Activated naive CD8-positive, alpha-beta T cell treated with anti-CD3 and anti-CD28 coated beads, Interleukin-2, amount 10 ng/mL, durations not matched to agents 7 days and 5 days (primary cell): ENCODE results near the gene CPLX4. TPM values are rescaled to one million over a fixed set of nuclear protein-coding genes. Genes with fewer than 3 reads are reported as not detected.
A peak's percentile ranks its signal among the peaks of the same experiment; 100 is the strongest.

ENCODE experiments used
- ATAC-seq: fragments of 150-1000 bp; cut with Tn5 transposase; one replicate; pipeline ENCODE4 v1.10.0; 2021; ENCODE audit warnings: low read depth, moderate library complexity
- POLR2A ChIA-PET: fragments of 350-600 bp; sonication (Branson Sonifier 250); formaldehyde crosslinking; loops from one replicate; lab custom pipeline; 2021; ENCODE audit warnings: antibody characterized with exemption; lab: Charles Lee
- DNase-seq: peaks from one replicate; pipeline ENCODE4 v3.0.0; 2021
- H3K27ac Mint-ChIP-seq: one replicate; pipeline ENCODE4 v1.8.0; 2022; ENCODE audit warnings: mild to moderate bottlenecking, mixed read lengths
- H3K27me3 Mint-ChIP-seq: one replicate; pipeline ENCODE4 v1.8.0; 2022; ENCODE audit warnings: mild to moderate bottlenecking, moderate library complexity, mixed read lengths
- H3K36me3 Mint-ChIP-seq: one replicate; pipeline ENCODE4 v1.8.0; 2021; ENCODE audit warnings: mild to moderate bottlenecking, mixed read lengths
- H3K4me1 Mint-ChIP-seq: one replicate; pipeline ENCODE4 v1.8.0; 2021; ENCODE audit warnings: mixed read lengths
- H3K4me3 Mint-ChIP-seq: one replicate; pipeline ENCODE4 v1.8.0; 2022; ENCODE audit warnings: mild to moderate bottlenecking, moderate library complexity, mixed read lengths
- H3K9me3 Mint-ChIP-seq: one replicate; pipeline ENCODE4 v1.8.0; 2021; ENCODE audit warnings: mixed read lengths
- total RNA-seq, 2 experiments: library from RNA; stranded (reverse); gene quantifications; one replicate each; pipeline ENCODE4 v1.2.3, GENCODE V29; 2021

Gene CPLX4
- total RNA-seq, 2 experiments from 2014 or later = not detected

DNA sequence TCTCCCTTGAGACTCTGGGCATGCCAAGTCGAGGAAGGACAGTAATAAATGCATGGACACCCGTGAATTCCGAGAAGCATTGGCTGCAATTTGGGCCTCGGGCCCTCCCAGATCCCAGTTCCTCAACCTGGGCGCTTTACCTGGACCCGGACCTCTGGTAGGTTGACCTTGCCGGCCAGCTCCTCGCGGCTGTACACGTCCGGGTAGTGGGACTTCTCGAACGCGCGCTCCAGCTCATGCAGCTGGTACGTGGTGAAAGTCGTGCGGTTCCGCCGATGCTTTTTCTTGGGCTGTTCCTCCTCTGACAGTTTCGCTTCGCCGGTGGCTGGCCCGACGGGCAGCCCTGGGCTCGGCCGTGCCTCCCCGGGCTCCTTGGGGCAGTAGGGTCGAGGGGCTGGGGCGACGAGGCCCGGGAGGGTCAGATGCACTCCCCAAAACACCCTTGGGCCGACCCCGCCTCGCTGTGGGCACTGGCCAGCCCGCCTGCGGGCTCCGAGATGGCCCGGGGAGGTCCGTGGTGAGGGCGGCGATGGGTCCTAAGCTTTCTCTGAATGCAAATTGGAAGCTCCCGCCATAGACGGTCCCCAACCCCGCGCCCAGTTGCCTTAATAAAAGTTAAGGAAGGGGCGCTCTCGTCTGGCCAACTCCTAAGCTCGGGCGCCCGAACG, 46.1 kb downstream of the CPLX4 start:
- no peak overlapping the region for H3K27ac Mint-ChIP-seq
- POLR2A ChIA-PET = no interaction called here
- peaks cover 87% of the 10 kb centered on the region for H3K27me3 Mint-ChIP-seq
- DNase-seq = no peak
- H3K4me3 Mint-ChIP-seq = peak overlapping the region; percentile 30
- H3K36me3 Mint-ChIP-seq = peaks cover 2% of the 10 kb centered on the region
- H3K4me1 Mint-ChIP-seq = peaks cover 11% of the 10 kb centered on the region
- H3K9me3 Mint-ChIP-seq = no peaks in the 10 kb centered on the region
- no peak for ATAC-seq

DNA sequence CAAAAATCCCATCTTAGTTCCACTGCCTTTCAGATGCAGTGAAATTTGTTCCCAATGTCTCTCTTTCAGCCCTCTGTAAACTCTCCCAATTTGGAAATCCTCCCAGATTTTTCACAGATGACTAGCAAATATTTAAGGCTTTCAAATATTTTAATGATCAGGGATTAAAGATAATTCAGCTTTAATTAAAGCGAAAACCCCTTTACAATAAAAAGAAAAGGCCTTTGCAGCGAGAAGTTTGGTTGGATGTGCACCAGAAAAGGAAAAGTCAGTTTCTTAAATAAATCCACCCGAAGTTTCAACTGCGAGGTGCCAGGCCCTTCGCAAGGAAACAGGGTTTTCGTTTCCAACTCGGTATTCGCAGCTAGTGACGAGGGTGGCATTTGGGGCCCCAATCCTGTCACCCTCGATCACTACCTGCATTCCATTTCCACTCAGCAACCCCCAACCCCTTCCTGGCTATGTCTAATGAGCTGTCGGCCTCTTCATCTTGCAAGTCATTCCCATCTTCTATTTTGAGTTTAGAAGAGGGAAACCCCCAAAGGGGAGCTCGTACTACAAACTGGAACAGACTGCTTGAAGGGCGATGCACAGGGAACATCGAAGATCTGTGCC, 46.7 kb downstream of the CPLX4 start:
- Mint-ChIP-seq H3K4me1 (peaks cover 12% of the 10 kb centered on the region), H3K36me3 (peaks cover 2% of the 10 kb centered on the region), H3K27ac (no peak overlapping the region), H3K9me3 (no peaks in the 10 kb centered on the region), H3K4me3 (peak overlapping the region; percentile 30), H3K27me3 (peaks cover 87% of the 10 kb centered on the region)
- ATAC-seq (no peak), DNase-seq (no peak)
- POLR2A ChIA-PET = no interaction called here

DNA sequence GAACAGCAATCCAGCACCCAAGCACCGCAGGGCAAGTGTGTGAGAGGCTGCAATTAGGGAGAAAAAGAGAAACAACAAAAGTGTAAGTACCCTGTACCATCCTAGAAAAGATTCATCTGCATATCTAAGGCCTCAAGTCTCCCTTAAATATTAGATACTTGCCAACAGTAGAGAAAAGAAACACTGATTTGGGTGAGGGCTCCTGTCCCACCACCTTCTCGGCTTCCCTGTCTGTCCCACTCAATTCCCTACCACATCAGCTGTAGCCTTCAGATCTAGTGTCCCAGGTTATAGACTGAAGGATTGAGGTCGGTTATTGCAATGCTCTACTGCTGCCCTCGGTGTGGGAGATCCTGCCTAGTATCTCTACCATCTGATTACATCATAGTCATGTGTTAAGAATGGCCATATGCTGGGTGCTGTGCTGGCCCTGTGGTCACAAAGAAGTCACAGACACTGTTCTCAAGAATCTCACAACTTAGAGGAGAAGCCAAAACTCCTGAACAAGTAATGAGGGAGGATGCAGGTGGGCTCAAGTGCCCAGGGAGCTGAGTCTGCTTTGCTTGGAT, 47.7 kb downstream of the CPLX4 start:
- H3K9me3 Mint-ChIP-seq = no peaks in the 10 kb centered on the region
- DNase-seq (no peak), ATAC-seq (no peak)
- no peak overlapping the region for H3K4me3 Mint-ChIP-seq
- peaks cover 15% of the 10 kb centered on the region for H3K4me1 Mint-ChIP-seq
- peaks cover 2% of the 10 kb centered on the region for H3K36me3 Mint-ChIP-seq
- no peak overlapping the region for H3K27ac Mint-ChIP-seq
- H3K27me3 Mint-ChIP-seq = peaks cover 87% of the 10 kb centered on the region
- POLR2A ChIA-PET = no interaction called here

DNA sequence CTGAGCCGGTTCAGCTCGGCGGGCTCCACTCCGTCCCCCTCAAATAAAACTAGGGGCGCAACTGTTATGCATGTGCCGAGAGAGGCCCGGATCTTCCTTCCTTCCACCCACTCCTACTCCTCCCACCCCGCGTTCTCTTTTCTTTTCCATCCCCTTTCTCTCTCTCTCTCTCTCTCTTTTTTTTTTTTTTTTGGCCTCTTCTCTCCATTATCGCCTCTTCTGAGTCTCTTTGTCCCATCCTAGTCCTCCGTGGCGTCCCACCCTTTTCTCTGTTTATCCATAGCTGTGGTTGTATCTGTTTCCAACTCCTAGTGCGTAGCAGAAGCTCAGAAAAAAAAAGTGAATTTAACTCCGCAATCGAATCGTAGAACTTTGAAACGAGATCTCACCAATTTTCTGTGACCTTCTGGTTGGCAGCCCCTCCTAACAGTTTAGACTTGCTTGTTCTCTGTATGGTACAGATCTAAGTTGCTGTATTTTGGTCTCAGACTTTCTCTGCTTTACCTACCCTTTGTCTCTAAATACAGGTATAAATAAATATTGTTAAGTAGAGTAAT, 48.8 kb downstream of the CPLX4 start:
- POLR2A ChIA-PET = no interaction called here
- peaks cover 16% of the 10 kb centered on the region for H3K4me1 Mint-ChIP-seq
- H3K4me3 Mint-ChIP-seq = peak overlapping the region; percentile 33

DNA sequence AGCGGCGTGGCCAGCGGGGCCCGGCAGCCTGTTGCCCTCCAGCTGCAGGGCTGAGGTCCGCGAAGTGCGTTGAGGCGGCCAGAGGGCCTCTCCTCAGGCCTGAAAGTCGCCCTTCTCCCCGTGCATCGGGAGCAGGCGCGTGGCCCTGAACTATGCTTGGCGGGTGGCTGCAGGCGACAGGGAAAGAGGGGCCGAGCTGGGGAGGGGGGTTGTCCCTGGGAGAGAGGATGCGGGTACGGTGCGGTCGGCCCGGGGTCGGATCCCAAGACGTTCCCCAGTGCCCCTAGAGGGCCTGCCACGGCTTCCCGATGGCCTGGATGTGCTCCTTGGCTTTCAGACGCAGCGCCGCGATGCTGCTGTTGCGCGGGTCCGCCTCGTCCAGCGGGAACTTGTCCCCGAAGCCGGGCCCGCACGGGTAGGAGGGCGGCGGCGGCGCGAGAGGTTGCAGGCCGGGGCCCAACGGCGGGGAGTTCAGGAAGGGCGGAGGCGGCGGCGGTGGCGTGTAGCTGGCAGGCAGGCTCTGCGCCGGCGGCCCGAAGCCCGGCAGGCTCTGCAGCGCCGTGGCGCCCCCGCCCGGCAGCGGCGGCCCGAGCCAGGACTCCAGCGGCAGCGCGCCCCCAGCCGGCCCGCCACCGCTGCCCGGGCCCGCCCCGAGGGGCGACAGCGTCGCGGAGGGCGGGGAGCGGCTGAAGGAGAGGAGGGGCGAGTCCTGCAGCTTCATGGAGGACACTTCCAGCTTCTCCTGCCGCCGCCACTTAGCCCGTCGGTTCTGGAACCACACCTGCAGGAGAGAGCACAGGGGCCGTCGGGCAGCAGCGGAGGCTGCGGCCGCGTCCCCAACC, 49.5 kb downstream of the CPLX4 start:
- POLR2A ChIA-PET = no interaction called here
- Mint-ChIP-seq H3K36me3 (no peaks in the 10 kb centered on the region), H3K27me3 (peaks cover 85% of the 10 kb centered on the region), H3K4me1 (peaks cover 16% of the 10 kb centered on the region), H3K27ac (no peak overlapping the region), H3K4me3 (peak overlapping the region; percentile 37), H3K9me3 (no peaks in the 10 kb centered on the region)
- ATAC-seq (peak; percentile 67), DNase-seq (peak; percentile 68)

More for the DNA sequence above, 48.8 kb downstream of the CPLX4 start:
- ATAC-seq (no peak), DNase-seq (no peak)
- Mint-ChIP-seq H3K27me3 (peaks cover 85% of the 10 kb centered on the region), H3K36me3 (peaks cover 1% of the 10 kb centered on the region), H3K9me3 (no peaks in the 10 kb centered on the region), H3K27ac (no peak overlapping the region)

DNA sequence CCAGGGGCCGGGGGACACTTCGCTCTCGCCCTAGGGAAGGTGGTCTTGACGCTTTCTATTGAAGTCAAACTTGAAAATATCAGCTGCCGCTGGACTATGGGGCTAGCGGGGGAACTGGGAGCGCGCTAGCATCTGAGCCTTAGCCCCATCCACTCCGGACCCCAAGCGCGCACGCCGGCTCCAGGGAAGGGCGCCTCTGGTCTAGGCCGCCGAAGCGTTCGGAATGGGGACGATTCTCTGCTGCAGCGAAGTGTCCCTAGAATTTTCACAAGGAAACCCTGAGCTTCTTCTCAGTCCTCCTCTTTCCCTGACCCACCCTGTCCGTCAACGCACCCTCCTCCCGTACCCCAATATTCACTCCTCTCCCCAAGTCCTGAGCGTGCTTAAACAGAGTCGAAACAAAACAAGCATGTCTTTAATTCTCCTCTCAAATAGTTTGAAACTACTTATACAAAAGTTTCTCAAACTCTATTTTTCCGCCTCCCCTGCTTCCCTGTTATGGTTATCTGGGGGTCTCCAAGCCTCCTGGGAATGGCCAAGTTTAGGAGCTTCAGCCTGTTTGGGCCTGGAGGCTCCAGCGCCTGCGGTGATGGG, 50.2 kb downstream of the CPLX4 start:
- no peak overlapping the region for H3K4me3 Mint-ChIP-seq
- POLR2A ChIA-PET = no interaction called here

DNA sequence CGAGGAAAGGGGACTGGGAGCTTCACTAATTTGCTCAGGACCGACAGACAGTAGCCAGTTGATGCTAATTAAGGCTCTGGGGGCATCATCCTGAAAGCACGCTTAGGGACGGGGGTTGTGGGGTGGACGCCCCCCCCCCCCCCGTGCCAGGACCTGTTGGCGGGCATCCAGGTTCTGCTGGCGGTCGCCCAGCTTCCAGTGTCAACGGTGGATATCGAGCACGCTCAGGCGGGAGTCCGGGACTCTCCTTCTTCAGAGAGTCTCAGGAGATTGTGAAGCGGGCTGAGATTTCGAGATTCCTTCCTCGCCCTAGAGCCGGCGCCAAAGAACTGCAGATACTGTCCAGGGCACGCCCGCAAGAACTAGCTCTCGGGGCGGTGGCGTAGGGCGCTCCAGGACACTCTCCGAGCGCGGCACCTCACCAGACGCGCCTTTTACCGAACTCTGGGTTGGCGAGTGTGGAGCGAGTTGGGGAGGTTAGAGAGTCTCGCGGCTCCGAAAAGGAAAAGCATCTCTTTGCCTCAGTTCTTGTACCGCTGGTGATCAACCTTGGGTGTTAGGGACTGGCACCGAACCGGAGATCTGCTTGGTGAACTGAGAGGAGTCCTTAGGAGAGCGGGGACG, 50.8 kb downstream of the CPLX4 start:
- POLR2A ChIA-PET = no interaction called here
- peaks cover 16% of the 10 kb centered on the region for H3K4me1 Mint-ChIP-seq
- ATAC-seq (no peak), DNase-seq (no peak)
- H3K36me3 Mint-ChIP-seq = no peaks in the 10 kb centered on the region
- no peaks in the 10 kb centered on the region for H3K9me3 Mint-ChIP-seq
- peaks cover 89% of the 10 kb centered on the region for H3K27me3 Mint-ChIP-seq
- H3K4me3 Mint-ChIP-seq = no peak overlapping the region
- no peak overlapping the region for H3K27ac Mint-ChIP-seq

More for the DNA sequence above, 50.2 kb downstream of the CPLX4 start:
- Mint-ChIP-seq H3K9me3 (no peaks in the 10 kb centered on the region), H3K4me1 (peaks cover 16% of the 10 kb centered on the region), H3K36me3 (no peaks in the 10 kb centered on the region), H3K27me3 (peaks cover 85% of the 10 kb centered on the region), H3K27ac (peak overlapping the region; percentile 25)
- ATAC-seq (no peak), DNase-seq (no peak)

DNA sequence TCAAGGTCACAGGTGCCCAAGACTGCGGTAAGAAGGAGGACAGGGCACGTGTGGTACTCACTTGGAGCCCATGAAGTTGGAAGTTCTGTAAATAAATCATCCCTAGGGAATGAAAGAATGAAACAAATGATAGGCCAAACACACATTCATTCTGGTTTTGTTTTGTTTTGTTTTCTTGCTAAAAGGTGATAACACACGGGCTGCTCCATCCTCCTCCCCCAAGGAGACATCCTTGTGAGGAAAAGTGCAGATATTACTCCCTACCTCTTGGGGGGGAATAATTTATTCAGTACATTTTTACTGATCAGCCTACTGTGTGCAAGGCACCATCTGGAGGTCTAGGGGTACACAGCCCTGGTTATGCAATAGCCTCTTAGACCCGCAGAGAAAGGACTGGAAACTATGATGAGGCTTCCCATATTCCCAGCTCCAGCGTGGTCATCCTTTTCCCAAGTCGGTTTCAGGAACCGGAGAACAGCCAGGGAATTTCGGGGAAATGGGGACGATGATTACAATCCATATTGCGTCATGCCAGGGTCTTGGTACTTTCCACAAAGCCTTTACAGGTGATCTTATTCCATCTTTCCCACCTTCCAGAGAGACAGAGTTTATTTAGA, 51.5 kb downstream of the CPLX4 start:
- H3K27me3 Mint-ChIP-seq = peaks cover 90% of the 10 kb centered on the region
- ATAC-seq = no peak

DNA sequence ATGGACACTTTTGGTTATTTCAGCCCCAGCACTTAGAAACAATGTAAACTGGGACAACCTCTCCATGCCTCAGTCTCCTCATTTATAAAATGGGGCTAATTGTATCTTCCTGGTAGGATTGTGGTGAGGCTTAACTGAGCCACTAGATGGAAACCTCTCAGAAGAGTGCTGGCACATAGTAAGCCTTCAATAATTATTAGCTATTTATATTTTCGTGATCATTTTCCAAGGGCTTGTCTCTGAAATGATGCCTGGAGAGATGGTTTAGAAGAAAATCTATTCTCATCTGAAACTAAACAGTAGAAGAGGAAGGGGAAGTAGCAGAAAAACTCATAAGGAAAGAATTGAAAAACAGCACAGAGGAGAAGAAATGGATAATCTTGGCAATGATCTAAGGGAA, 52.0 kb downstream of the CPLX4 start:
- no peak for DNase-seq
- Mint-ChIP-seq H3K4me1 (peaks cover 15% of the 10 kb centered on the region), H3K27ac (no peak overlapping the region), H3K27me3 (peaks cover 88% of the 10 kb centered on the region), H3K36me3 (no peaks in the 10 kb centered on the region), H3K4me3 (no peak overlapping the region), H3K9me3 (no peaks in the 10 kb centered on the region)
- ATAC-seq = no peak
- POLR2A ChIA-PET = no interaction called here

More for the DNA sequence above, 51.5 kb downstream of the CPLX4 start:
- peaks cover 16% of the 10 kb centered on the region for H3K4me1 Mint-ChIP-seq
- DNase-seq = no peak
- H3K27ac Mint-ChIP-seq = no peak overlapping the region
- H3K4me3 Mint-ChIP-seq = no peak overlapping the region
- no peaks in the 10 kb centered on the region for H3K9me3 Mint-ChIP-seq
- H3K36me3 Mint-ChIP-seq = no peaks in the 10 kb centered on the region
- POLR2A ChIA-PET = no interaction called here

DNA sequence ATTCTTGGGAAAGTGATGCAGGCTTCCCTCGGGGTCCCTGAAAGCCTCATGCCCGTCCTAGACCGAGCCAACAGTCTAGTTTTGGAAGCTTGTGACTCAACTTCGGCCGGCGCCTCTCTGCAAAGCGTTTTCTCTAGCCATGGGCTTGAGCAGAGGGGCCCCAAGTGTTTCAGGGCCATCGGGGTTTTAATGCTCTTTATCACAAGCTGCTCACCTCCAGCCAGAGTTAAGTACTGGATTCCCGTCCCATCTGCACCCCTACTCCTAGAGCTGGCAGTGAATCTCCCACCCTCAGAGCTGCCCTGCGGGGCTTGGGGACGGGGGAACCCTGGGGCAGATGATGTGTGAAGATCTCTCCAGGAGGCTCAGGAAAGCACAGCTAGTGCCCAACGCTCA, 52.5 kb downstream of the CPLX4 start:
- peaks cover 83% of the 10 kb centered on the region for H3K27me3 Mint-ChIP-seq
- ATAC-seq (no peak), DNase-seq (no peak)
- POLR2A ChIA-PET = no interaction called here
- no peak overlapping the region for H3K4me3 Mint-ChIP-seq
- no peak overlapping the region for H3K27ac Mint-ChIP-seq
- no peaks in the 10 kb centered on the region for H3K36me3 Mint-ChIP-seq
- peaks cover 15% of the 10 kb centered on the region for H3K4me1 Mint-ChIP-seq
- no peaks in the 10 kb centered on the region for H3K9me3 Mint-ChIP-seq

DNA sequence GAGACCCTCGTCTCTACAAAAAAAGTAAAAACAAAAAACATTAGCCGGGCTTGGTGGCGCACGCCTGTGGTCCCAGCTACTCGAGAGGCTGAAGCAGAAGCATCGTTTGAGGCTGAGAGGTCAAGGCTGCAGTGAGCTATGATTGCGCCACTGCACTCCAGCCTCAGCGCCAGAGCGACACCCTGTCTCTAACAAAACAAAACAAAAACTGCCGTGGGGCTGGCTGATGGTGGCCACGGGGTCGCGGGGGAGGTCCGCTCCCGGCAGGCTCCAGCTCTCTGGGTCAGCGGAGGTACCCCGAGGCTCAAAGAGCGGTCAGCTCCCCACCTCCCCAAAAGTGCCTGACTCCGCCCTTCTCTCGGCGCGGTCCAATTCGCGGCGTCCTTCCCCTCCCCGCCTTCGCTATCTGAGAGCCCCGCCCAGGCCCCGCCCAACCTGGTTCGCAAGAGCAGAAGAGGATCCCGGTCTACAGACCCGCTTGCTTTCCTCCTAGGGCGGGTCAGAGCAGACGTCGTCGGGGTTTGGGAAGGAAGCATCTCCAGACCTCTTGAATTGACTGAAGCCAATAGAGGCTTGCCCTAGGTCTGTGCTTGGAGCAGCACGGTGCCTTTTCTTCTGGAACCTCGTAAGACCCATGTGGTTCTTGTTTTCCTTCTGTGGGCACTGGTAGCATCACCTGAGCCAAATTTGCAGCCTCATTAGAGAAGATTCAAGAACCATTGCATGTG, 53.0 kb downstream of the CPLX4 start:
- POLR2A ChIA-PET = no interaction called here
- Mint-ChIP-seq H3K27me3 (peaks cover 83% of the 10 kb centered on the region), H3K4me1 (peaks cover 15% of the 10 kb centered on the region), H3K27ac (no peak overlapping the region), H3K36me3 (no peaks in the 10 kb centered on the region), H3K4me3 (peak overlapping the region; percentile 63), H3K9me3 (no peaks in the 10 kb centered on the region)
- ATAC-seq = peak; percentile 73
- no peak for DNase-seq
